IMR-90 (cell line): Measurements from ENCODE around the gene LCNL1.

ENCODE experiments used
- BHLHE40 ChIP-seq: fragments of 150-350 bp; IDR thresholded peaks from 2 replicates; pipeline ENCODE4 v1.6.1; 2016; ENCODE audit warnings: mild to moderate bottlenecking, low read depth, low read length
- CHD1 ChIP-seq: IDR thresholded peaks from 2 replicates; pipeline ENCODE4 v1.6.1; 2012; ENCODE audit warnings: low read depth, low read length, improper control_type of control experiment
- CTCF ChIP-seq: conservative IDR thresholded peaks from 2 replicates; pipeline ENCODE4 v1.5.1; 2012; ENCODE audit warnings: mild to moderate bottlenecking, low read depth, low read length, improper control_type of control experiment
- MAFK ChIP-seq: IDR thresholded peaks from 2 replicates; pipeline ENCODE4 v1.6.1; 2012; ENCODE audit warnings: low read depth, low read length, improper control_type of control experiment
- MXI1 ChIP-seq: IDR thresholded peaks from 2 replicates; pipeline ENCODE4 v1.6.1; 2012; ENCODE audit warnings: low read depth, mild to moderate bottlenecking, low read length, moderate library complexity, borderline replicate concordance
- NFE2L2 ChIP-seq: fragments of 150-350 bp; IDR thresholded peaks from 2 replicates; pipeline ENCODE4 v1.6.1; 2016; ENCODE audit warnings: low read depth, mild to moderate bottlenecking, low read length
- POLR2A ChIP-seq: IDR thresholded peaks from 2 replicates; pipeline ENCODE4 v1.6.1; 2012; ENCODE audit warnings: mild to moderate bottlenecking, low read depth, low read length
- RAD21 ChIP-seq: IDR thresholded peaks from 2 replicates; pipeline ENCODE4 v1.6.1; 2012; ENCODE audit warnings: low read length, improper control_type of control experiment
- RCOR1 ChIP-seq: IDR thresholded peaks from 2 replicates; pipeline ENCODE4 v1.6.1; 2012; ENCODE audit warnings: mild to moderate bottlenecking, low read length, improper control_type of control experiment; ENCODE audit not compliant: insufficient replicate concordance
- RFX5 ChIP-seq: IDR thresholded peaks from 2 replicates; pipeline ENCODE4 v1.8.0; 2012; ENCODE audit warnings: low read depth, mild to moderate bottlenecking, low read length, moderate library complexity
- USF2 ChIP-seq: fragments of 150-350 bp; IDR thresholded peaks from 2 replicates; pipeline ENCODE4 v1.6.1; 2017; ENCODE audit warnings: mild to moderate bottlenecking, antibody characterized with exemption, low read length, low read depth

GRCh38 chr9:137030006-137030405 lies 47.2 kb downstream of the LCNL1 start:
- TF ChIP-seq CTCF (no peak), POLR2A (no peak), MXI1 (no peak), RFX5 (no peak), RAD21 (no peak), NFE2L2 (no peak), BHLHE40 (no peak), CHD1 (no peak), USF2 (no peak), RCOR1 (no peak), MAFK (no peak)
